HG03354 (cell line): ENCODE results near the gene HIGD2A.
"Not testable (repeated sequence)": the region's sequence is repeated elsewhere in the genome, so short reads cannot be mapped to it uniquely, and the experiment has no call there.

Experiments
- ATAC-seq: cut with Tn5 transposase; IDR thresholded peaks from one replicate; pipeline ENCODE4 v1.9.1; 2021; ENCODE audit warnings: mild to moderate bottlenecking; ENCODE audit not compliant: unreplicated experiment, poor library complexity, severe bottlenecking

HIGD2A gene

GRCh38 chr5:176391999-176392398, 3.4 kb downstream of the HIGD2A start:
- no peak for ATAC-seq

- no peak for ATAC-seq
Observed at GRCh38 chr5:176392526-176392925, 4.0 kb downstream of the HIGD2A start.

GRCh38 chr5:176394096-176394495, 5.5 kb downstream of the HIGD2A start:
- ATAC-seq = no peak

GRCh38 chr5:176394881-176395675, 6.5 kb downstream of the HIGD2A start:
- ATAC-seq = no peak

GRCh38 chr5:176396330-176396729, 7.8 kb downstream of the HIGD2A start:
- ATAC-seq = no peak

- no peak for ATAC-seq
Observed at GRCh38 chr5:176397736-176398420, 9.3 kb downstream of the HIGD2A start.

GRCh38 chr5:176400382-176401156, 12.0 kb downstream of the HIGD2A start:
- ATAC-seq = no peak

- no peak for ATAC-seq
Observed at GRCh38 chr5:176401281-176402205, 13.0 kb downstream of the HIGD2A start.

- no peak for ATAC-seq
Observed at GRCh38 chr5:176405656-176406435, 17.3 kb downstream of the HIGD2A start.

GRCh38 chr5:176406436-176407052, 18.0 kb downstream of the HIGD2A start:
- ATAC-seq = no peak

- ATAC-seq = no peak
Observed at GRCh38 chr5:176407456-176408251, 19.1 kb downstream of the HIGD2A start.

- not testable (repeated sequence) for ATAC-seq
Observed at GRCh38 chr5:176408252-176408573, 19.7 kb downstream of the HIGD2A start.

GRCh38 chr5:176408590-176408989, 20.0 kb downstream of the HIGD2A start:
- ATAC-seq = no peak

GRCh38 chr5:176409765-176410164, 21.2 kb downstream of the HIGD2A start:
- no peak for ATAC-seq

- ATAC-seq = no peak
Observed at GRCh38 chr5:176410486-176411180, 22.1 kb downstream of the HIGD2A start.

- ATAC-seq = no peak
Observed at GRCh38 chr5:176412517-176413254, 24.1 kb downstream of the HIGD2A start.

GRCh38 chr5:176413255-176413565, 24.7 kb downstream of the HIGD2A start:
- no peak for ATAC-seq
